Endometrial microvascular endothelial cells (primary cell): ENCODE measurements around the gene ITGBL1. TPM values are rescaled to one million over a fixed set of nuclear protein-coding genes. Genes with fewer than 3 reads are reported as not detected.

Experiments
- in situ Hi-C: cut with HindIII; loops from 2 replicates; pipeline ENCODE4 v1.10.0; 2017; ENCODE audit warnings: low sequenced_read_pairs, low pct_unique_long_range_greater_than_20kb; ENCODE audit errors: inconsistent ontology term
- total RNA-seq: library from RNA; depleted of rRNA; stranded (reverse); fragments of >200 nt; gene quantifications from one replicate; pipeline ENCODE4 v1.2.3, GENCODE V29; 2015; ENCODE audit errors: inconsistent ontology term

The ITGBL1 gene
- total RNA-seq, 1 donor from 2014 or later, result 11.1 TPM

- in situ Hi-C loops, result no loop called here
These were observed 2.4 kb upstream of the ITGBL1 start for GRCh38 chr13:101449790-101450748.

GRCh38 chr13:101450749-101451130, 1.7 kb upstream of the ITGBL1 start:
- in situ Hi-C loops, result no loop called here

- in situ Hi-C loops, result no loop called here
These were observed 834 bp upstream of the ITGBL1 start for GRCh38 chr13:101451641-101452040.

GRCh38 chr13:101453784-101454201, 1.3 kb downstream of the ITGBL1 start:
- in situ Hi-C loops, result no loop called here

GRCh38 chr13:101454767-101455166, 2.3 kb downstream of the ITGBL1 start:
- in situ Hi-C loops, result no loop called here

- in situ Hi-C loops, result no loop called here
These were observed 3.4 kb downstream of the ITGBL1 start for GRCh38 chr13:101455863-101456262.

- in situ Hi-C loops, result no loop called here
These were observed 4.7 kb downstream of the ITGBL1 start for GRCh38 chr13:101457176-101457575.

- in situ Hi-C loops, result no loop called here
These were observed 13.4 kb downstream of the ITGBL1 start for GRCh38 chr13:101465877-101466276.

GRCh38 chr13:101467415-101467814, 14.9 kb downstream of the ITGBL1 start:
- in situ Hi-C loops, result no loop called here

GRCh38 chr13:101473458-101473857, 21.0 kb downstream of the ITGBL1 start:
- in situ Hi-C loops, result no loop called here

- in situ Hi-C loops, result no loop called here
These were observed 22.0 kb downstream of the ITGBL1 start for GRCh38 chr13:101474419-101474957.

- in situ Hi-C loops, result no loop called here
These were observed 23.1 kb downstream of the ITGBL1 start for GRCh38 chr13:101475536-101475935.

GRCh38 chr13:101481421-101481820, 28.9 kb downstream of the ITGBL1 start:
- in situ Hi-C loops, result no loop called here

GRCh38 chr13:101486708-101487437, 34.4 kb downstream of the ITGBL1 start:
- in situ Hi-C loops, result no loop called here

- in situ Hi-C loops, result no loop called here
These were observed 35.0 kb downstream of the ITGBL1 start for GRCh38 chr13:101487438-101487830.

- in situ Hi-C loops, result no loop called here
These were observed 36.3 kb downstream of the ITGBL1 start for GRCh38 chr13:101488734-101489133.

- in situ Hi-C loops, result no loop called here
These were observed 37.3 kb downstream of the ITGBL1 start for GRCh38 chr13:101489643-101490405.

- in situ Hi-C loops, result no loop called here
These were observed 38.0 kb downstream of the ITGBL1 start for GRCh38 chr13:101490406-101491015.
